Cerebellar cortex (tissue), 1 donor: ENCODE measurements around the gene NDUFB10.
A peak's percentile ranks its signal among the peaks of the same experiment; 100 is the strongest.
"Not testable (repeated sequence)": the region's sequence is repeated elsewhere in the genome, so short reads cannot be mapped to it uniquely, and the experiment has no call there.

Source experiments
- DNase-seq: peaks from one replicate; pipeline ENCODE4 v3.0.0-alpha.2; 2015; ENCODE audit warnings: low spot score

NDUFB10 gene

DNA sequence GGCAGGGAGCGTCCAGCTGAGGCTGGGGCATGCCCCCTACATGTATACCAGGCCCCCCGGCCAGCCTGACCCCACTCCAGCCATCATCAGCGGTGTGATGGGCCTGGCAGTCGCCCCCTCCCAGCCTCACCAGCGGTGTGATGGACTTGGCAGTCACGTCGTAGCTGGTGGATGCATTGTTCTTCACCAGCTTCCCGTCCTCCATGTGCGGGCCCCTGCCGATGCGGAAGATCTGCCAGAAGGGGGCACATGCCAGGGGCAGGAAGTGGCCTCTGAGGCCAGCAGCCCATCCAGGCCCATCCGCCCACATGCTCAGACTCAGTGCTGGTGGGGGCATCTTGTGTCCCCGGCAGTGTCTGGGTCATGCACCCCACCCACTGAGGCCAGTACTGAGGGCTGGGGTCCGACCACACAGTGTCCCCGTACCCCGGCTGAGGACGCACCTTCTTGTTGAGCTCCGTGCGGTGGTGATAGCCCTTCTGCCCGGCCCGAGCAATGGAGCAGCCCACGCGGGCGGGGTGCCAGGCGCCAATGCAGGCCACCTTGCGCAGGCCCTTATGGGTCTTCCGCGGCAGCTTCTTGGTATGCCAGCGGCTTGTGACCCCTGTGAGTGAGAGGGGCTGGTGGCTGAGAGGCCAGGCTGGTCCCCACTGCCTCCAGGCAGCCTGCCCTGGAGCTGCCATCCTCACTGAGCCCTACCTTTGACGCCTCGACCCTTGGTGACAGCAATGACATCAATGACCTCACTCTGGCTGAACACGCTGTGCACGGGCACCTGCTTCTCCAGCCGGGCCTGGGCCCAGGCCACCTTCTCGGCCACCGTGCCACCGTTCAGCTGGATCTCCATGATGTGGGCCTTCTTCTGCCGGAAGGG lies 12.6 kb upstream of the NDUFB10 start:
- no peak for DNase-seq

DNA sequence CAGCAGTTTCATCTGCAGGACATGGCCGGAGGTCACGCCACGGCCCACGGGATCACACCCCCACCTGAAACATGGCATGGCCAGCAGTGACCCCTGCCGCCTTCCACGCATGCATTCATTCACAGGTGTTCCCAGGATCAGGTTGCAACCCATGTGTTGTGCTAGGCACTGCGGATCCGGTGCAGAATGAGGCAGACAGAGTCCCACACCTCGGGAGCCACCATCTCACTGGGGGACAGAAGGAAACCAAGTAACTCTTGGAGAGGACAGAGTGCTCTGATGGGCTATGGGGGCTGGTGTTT lies 12.0 kb upstream of the NDUFB10 start:
- no peak for DNase-seq

DNA sequence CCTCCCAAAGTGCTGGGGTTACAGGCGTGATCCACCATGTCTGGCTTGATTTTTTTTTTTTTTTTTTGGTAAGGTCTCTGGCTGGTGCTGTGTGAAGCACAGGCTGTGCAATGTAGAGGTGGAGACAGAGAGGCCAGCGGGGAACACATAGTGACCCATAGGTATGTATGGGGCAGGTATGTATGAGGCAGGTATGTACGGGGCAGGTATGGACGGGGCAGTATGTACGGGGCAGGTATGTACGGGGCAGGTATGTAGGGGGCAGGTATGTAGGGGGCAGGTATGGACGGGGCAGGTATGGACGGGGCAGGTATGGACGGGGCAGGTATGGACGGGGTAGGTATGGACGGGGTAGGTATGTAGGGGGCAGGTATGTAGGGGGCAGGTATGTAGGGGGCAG lies 9.8 kb upstream of the NDUFB10 start:
- DNase-seq, result no peak

DNA sequence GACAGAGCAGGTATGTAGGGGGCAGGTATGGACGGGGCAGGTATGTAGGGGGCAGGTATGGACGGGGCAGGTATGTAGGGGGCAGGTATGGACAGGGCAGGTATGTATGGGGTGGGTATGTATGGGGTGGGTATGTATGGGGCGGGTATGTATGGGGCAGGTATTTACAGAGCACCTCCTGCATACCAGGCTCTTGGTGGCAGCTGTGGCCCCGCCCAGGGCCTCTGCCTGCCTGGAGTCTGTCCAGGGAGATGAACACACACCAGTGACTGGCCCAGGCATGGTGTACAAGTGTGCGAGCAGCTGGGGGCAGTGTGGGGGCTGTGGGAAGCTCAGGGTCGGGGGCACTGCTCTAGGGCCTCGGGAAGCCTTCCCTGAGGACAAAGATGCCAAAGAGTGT lies 9.3 kb upstream of the NDUFB10 start:
- DNase-seq, result no peak

DNA sequence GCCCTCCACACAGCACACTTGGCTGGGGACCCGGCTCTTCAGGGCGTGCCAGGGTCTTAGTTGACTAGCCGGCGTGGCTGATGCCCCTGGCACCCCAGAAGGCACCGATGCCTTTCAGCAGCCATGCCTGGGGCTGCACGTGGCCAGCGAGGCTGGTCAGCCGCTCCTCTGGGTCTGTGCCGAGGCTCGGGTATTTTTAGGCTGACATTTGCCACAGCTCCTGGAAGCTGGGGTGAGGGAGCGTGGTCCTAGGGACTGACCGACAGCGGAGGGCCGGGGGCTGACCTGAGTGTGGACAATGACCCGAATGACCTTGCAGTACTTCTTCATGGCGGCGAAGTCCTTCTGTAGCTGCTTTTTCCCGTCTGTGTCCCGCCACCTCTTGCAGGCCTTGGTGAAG lies 8.8 kb upstream of the NDUFB10 start:
- DNase-seq, result no peak

DNA sequence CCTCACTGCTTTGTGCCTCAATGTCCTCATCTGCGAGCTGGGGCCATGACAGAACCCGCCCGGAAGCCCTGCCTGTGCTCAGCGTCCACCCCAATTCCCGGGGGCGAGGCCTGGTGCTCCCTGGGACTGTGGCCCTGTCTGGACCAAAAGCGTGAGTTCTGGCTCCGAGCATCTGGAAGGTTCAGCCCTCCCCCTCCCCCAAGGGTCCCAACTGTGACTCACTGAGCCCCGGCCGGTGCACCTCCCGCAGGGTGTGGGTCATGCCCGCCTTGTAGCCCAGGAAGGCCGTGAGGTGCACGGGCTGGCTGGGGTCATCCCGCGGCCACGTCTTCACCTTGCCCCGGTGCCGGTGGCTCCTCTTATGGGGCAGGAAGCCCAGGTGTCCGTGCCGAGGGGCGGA lies 5.6 kb upstream of the NDUFB10 start:
- DNase-seq, result no peak

DNA sequence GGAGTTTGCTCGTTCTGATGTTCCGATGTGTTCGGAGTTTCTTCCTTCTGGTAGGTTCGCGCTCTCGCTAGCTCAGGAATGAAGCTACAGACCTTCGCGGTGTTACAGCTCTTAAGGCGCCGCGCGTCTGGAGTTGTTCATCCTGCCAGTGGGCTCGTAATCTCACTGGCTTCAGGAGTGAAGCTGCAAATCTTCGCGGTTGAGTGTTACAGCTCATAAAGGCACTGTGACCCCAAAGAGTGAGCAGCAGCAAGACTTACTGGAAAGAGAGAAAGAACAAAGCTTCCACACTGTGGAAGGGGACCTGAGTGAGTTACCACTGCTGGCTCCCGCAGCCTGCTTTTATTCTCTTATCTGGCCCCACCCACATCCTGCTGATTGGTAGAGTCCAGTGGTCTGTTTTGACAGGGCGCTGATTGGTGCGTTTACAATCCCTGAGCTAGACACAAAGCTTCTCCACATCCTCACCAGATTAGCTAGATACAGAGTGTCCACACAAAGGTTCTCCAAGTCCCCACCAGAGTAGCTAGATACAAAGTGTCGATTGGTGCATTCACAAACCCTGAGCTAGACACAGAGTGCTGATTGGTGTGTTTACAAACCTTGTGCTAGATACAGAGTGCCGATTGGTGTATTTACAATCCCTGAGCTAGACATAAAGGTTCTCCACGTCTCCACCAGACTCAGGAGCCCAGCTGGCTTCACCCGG lies 1.8 kb upstream of the NDUFB10 start:
- DNase-seq, result not testable (repeated sequence)

DNA sequence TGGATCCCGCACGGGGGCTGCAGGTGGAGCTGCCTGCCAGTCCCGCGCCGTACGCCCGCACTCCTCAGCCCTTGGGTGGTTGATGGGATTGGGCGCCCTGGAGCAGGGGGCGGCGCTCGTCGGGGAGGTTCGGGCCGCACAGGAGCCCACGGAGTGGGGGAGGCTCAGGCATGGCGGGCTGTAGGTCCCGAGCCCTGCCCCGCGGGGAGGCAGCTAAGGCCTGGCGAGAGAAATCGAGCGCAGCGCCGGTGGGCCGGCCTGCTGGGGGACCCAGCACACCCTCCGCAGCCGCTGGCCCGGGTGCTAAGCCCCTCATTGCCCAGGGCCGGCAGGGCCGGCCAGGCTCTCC lies 1.2 kb upstream of the NDUFB10 start:
- not testable (repeated sequence) for DNase-seq

DNA sequence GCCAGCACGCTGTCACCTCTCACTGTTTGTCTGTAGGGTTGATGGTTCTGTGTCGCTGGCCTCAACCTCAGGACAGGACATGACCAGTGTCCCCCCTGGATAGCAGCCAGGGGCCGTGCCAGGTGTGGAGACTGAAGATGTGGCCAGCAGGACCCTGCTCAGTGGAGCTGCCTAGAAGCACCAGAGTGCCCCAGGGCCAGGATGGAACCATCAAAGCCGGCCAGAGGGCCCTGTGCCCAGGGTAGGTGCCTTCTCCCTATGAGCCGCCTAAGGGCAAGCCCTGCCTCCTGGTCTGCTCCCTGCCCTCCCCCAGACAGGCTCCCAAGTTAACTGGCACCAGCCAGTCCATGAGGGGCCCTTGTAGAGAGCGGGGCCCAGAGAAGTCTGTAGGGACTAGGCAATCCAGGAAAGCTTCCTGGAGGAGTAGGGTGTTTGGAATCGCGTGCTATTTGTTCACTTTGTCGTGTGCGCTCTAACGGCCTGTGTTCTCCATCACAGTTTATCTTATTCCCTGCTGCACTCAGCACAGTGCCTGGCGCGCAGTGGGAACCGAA lies 546 bp upstream of the NDUFB10 start:
- no peak for DNase-seq

DNA sequence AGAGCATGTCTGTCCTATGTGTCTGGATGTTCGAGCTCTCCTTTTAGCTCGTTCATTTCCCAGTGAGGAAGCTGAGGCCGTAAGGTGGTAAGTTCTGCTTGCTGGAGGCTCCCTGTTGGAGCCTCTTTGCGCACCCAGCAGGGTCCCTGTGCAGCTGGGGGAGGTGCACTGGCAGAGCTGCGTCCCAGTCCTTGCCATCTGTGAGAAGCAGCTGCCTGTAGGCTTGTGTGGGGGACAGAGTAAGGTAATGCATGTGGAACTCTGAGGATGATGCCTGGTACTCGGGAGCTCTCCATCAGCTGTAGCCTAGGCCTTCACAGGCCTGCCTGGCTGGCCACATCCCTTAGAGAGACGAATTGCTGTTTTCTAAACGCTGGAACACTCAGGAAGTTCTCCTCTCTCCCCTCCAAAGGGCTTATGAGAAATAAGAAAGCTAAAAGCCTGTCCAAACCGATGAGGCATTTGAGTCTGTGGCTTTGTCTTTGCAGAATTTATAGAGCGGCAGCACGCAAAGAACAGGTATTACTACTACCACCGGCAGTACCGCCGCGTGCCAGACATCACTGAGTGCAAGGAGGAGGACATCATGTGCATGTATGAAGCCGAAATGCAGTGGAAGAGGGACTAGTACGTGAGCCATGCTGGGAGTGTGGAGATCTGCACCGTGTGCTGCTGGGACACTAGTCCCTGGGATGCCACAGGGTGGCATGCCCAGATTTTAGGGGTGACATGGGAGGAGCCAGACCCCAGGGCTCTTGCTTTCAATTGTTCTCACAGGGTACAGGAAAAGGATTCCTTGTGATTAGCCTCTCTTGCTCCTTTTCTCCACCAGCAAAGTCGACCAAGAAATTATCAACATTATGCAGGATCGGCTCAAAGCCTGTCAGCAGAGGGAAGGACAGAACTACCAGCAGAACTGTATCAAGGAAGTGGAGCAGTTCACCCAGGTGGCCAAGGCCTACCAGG lies 1.6 kb downstream of the NDUFB10 start:
- peak; percentile 82 for DNase-seq

DNA sequence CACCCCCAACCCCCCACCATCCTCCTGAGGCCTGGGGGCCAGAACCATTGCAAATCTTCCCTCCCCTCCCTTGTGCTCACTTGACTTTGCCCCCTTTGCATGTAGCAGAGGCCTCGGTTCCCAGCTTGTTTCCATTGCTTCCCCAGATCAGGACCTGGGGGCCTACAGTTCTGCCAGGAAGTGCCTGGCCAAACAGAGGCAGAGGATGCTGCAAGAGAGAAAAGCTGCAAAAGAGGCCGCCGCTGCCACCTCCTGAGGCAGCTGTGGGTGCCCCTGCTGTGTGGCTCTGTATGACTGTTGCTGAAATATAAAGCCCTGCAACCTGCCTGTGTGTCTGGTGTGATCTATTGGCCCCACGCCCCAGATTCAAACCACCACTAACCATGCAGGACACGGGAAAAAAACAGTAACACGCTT lies 2.3 kb downstream of the NDUFB10 start:
- DNase-seq, result peak; percentile 57

DNA sequence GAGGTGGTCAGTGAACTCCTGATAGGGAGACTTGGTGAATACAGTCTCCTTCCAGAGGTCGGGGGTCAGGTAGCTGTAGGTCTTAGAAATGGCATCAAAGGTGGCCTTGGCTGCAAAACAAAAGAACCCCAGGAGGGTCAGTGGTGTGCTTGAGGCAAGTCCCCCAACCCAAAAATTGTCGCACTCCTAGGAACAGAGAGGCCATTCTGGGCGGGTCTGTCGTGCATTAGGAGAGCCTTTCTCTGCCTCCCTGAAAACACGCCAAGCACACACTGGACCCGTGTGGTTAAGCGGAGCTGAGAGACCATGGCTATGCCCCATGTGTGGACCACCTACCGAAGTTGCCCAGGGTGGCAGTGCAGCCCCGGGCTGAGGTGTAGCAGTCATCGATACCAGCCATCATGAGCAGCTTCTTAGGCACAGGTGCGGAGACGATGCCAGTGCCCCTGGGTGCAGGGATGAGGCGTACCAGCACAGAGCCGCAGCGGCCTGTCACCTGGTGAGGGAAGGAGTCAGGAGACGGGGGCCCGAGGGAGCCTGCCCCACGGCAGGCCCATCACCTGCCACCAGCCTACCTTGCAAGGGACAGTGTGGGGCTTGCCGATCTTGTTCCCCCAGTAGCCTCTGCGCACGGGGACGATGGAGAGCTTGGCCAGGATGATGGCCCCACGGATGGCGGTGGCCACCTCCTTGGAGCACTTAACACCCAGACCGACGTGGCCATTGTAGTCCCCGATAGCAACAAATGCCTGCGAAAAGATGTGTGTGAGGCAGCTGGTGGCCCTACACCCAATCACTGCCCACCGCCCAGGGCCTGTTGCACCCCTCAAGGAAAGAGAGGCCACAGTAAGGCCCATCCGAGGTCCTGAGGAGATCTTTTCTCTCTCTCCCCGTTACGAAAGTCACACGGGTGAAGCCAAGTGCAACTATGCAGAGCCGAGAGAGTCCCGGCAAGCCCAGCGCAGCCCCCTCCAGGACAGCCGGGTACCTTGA lies 3.1 kb downstream of the NDUFB10 start:
- not testable (repeated sequence) for DNase-seq

DNA sequence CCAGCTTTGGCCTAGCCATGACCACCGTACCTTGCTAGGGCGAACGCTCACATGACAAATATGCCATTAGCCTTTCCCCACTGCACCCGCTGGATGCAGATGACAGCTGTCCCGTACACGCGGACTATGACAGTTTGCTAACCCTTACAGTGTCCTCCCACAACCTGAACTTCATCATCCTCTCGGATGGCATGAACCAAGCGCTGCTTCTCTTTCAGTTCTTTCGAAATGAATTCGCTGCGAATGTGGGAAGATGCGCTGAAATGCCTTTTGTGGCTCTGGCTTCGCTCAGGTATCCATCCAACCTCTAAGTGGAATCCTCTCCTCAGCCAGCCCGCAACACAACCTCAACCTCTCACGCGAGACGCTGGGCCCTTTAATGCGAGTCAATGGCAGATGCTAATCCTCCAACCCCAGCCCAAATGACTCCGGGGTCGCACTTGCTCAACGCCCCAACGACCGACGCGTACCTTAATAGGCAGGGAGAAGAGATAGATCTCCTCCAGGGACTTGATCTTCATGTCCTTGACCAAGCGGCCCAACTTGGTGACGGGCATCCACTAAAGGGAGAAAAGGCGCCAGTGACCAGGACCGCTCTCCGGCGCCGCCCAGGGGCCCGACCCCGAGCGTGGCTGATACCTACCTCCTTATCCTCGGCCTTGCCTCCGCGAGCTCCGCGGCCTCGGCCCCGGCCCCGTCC lies 4.6 kb downstream of the NDUFB10 start:
- DNase-seq, result peak; percentile 52

DNA sequence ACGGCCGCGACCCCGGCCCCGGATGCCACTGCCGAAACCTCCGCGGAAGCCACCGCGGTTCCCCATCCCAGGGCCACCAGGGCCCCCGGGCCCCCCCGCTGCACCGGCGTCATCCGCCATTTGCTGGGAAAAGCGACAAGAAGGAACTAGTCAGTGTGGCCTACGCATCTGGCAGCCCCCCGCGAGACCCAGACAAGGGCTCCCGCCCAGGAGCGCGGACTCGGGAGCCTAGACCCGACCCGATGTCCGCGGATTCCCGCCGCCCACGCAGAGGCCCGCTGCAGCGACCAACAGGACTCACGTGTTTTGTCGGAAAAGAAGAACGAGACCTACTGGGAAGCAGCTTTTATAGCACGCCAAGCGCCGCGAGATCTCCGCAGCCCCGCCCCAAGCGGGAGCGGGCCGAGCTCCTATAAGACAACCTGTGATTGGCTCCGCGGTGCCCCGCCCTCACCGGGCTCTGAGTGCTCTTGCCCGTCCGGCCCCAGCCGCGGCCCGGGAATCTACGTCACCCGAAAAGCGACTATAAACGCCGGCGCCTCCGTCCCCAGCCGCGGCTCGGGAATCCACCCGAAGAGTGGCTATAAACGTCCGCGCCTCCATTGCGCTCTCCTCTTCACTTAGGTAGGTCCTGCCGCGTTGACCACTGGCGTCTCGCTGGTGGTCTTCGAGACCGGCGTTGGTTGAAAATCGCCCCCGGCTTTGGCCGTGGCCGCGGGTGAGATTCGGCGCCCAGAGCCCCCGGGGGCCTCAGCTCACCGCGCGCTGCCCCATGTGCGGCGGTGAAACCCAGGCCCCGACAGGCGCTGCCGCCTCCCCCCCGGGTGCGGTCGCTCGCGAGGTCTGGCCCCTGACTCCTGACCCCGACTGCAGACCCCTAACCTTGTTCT lies 5.4 kb downstream of the NDUFB10 start, which contains the start of gene RPS2:
Gene RPS2 (minus strand): TSS at position 321 of the 890 bp plus-strand sequence. CDS start 201 bp downstream, at position 120.
- DNase-seq, result peak; percentile 99

DNA sequence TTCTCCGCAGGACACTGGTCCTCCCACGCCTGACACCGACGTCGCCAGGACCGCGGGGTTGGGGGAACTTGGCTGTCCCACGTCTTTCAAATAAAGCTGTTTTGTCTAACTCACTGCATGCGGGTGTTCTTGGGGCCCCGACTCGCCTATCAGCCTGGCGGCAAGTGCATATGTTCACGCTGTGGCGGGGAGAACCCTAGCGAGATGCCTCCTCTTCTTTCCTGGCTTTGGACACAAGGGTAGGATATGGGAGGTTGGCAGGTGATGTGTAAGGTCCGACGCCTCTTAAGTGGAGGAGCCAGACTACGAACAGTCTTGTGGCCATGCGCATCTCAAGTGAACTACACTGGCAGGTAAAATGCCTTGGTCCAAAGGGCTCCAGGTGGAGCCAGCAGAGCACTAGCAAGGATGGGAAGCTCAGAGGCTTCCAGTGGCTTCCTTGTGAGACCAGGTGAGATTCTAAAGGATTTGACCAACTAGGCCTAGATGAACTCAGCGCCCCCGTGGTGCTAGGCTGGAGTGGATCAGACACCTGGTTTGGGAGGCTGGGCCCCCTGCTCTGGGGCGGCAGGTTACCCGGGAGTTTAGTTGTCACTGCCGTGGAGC lies 6.2 kb downstream of the NDUFB10 start:
- DNase-seq, result no peak

DNA sequence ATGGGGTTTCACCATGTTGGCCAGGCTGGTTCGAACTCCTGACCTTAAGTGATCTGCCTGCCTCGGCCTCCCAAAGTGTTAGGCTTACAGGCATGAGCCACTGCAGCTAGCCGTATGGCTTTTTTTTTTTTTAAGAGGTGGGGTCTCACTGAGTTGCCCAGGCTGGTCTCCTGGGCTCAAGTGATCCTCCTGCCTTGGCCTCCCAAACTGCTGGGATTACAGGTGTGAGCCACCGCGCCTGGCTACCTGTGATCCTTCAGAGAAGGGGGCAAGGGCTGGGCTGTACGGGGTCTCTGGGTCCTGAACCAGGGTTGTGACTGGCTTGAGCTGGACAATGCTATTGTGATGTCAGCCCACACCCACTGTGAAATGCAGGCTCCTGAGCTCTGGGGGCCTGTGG lies 7.1 kb downstream of the NDUFB10 start, which contains the start of gene RNF151:
Gene RNF151 (plus strand): TSS at position 397 of the 400 bp plus-strand sequence. CDS start 26 bp downstream, outside the sequence.
- DNase-seq, result no peak

DNA sequence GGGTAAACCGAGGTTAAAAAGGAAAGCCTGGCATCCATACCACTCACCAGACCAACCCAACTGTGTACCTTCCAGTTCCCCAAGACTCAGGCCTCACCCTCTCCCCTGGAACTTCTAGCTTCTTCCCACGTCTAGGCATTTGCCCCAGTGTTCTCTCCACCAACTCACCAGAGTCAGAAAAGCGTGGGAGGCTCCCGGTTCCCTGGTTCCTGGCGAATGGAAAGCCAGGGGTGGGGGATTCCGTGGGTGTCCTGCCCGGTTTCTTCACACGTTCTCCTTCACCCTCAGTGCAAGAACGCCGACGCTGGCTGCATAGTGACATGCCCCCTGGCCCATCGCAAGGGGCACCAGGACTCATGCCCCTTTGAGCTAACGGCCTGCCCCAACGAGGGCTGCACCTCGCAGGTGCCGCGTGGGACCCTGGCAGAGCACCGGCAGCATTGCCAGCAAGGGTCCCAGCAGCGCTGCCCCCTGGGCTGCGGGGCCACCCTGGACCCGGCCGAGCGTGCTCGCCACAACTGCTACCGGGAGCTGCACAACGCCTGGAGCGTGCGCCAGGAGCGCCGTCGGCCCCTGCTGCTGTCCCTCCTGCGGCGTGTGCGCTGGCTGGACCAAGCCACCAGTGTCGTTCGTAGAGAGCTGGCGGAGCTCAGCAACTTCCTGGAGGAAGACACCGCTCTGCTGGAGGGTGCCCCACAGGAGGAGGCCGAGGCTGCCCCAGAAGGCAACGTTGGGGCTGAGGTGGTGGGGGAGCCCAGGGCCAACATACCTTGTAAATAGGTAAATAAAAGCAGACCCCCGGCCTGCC lies 9.0 kb downstream of the NDUFB10 start:
- no peak for DNase-seq
